GM21528 (cell line): Measurements from ENCODE around the gene APLP1.
A peak's percentile ranks its signal among the peaks of the same experiment; 100 is the strongest.
"Not testable (repeated sequence)": the region's sequence is repeated elsewhere in the genome, so short reads cannot be mapped to it uniquely, and the experiment has no call there.

Source experiments
- ATAC-seq: cut with Tn5 transposase; IDR thresholded peaks from one replicate; pipeline ENCODE4 v1.9.1; 2021; ENCODE audit warnings: mild to moderate bottlenecking, moderate library complexity; ENCODE audit not compliant: unreplicated experiment, low FRiP score

The APLP1 gene

GRCh38 chr19:35851213-35852028 lies 17.0 kb upstream of the APLP1 start:
- no peak for ATAC-seq

GRCh38 chr19:35852029-35852780 lies 16.2 kb upstream of the APLP1 start, which contains the start of gene NPHS1:
Gene NPHS1, minus strand, starts transcription at chr19:35852504. Its CDS starts 667 bp downstream, at chr19:35851837.
- no peak for ATAC-seq

GRCh38 chr19:35853038-35853756 lies 15.2 kb upstream of the APLP1 start:
- ATAC-seq: no peak

GRCh38 chr19:35856546-35857149 lies 11.7 kb upstream of the APLP1 start, which contains the start of gene KIRREL2:
Gene KIRREL2, plus strand, starts transcription at chr19:35856911. Its CDS starts 209 bp downstream, at chr19:35857120.
- no peak for ATAC-seq

- no peak for ATAC-seq
Observed at GRCh38 chr19:35858311-35858710, 10.1 kb upstream of the APLP1 start.

GRCh38 chr19:35859414-35859813 lies 9.0 kb upstream of the APLP1 start:
- ATAC-seq: no peak

- ATAC-seq: no peak
Observed at GRCh38 chr19:35860436-35860817, 7.9 kb upstream of the APLP1 start.

GRCh38 chr19:35860818-35861639 lies 7.3 kb upstream of the APLP1 start:
- no peak for ATAC-seq

- ATAC-seq: no peak
Observed at GRCh38 chr19:35861640-35862160, 6.7 kb upstream of the APLP1 start.

GRCh38 chr19:35862528-35862927 lies 5.8 kb upstream of the APLP1 start:
- no peak for ATAC-seq

- no peak for ATAC-seq
Observed at GRCh38 chr19:35863018-35863417, 5.4 kb upstream of the APLP1 start.

- no peak for ATAC-seq
Observed at GRCh38 chr19:35868823-35869326, 501 bp downstream of the APLP1 start.

GRCh38 chr19:35869327-35870123 lies 1.2 kb downstream of the APLP1 start:
- peak; percentile 51 for ATAC-seq

- not testable (repeated sequence) for ATAC-seq
Observed at GRCh38 chr19:35870124-35870736, 1.9 kb downstream of the APLP1 start.

- no peak for ATAC-seq
Observed at GRCh38 chr19:35870798-35871197, 2.4 kb downstream of the APLP1 start.

GRCh38 chr19:35871611-35872010 lies 3.2 kb downstream of the APLP1 start:
- no peak for ATAC-seq

GRCh38 chr19:35872180-35872579 lies 3.8 kb downstream of the APLP1 start:
- ATAC-seq: no peak

- no peak for ATAC-seq
Observed at GRCh38 chr19:35874392-35874930, 6.1 kb downstream of the APLP1 start.
